ENCODE results near the gene CARM1. TPM values are rescaled to one million over a fixed set of nuclear protein-coding genes. Genes with fewer than 3 reads are reported as not detected.

CARM1 gene
- polyA plus RNA-seq, 1 experiment, result 23.5 TPM

- peaks cover 4% of the 10 kb centered on the region for H3K27me3 ChIP-seq (ENCODE audit: control insufficient read depth, insufficient read depth, low read length)
- CTCF ChIA-PET, result interaction anchor here (0.6 to 1.9 kb wide), 4 partner anchors 12 to 64 kb away, joined by 3 to 23 read pairs (median 10); partner anchors contain the start of gene CARM1
- no peak for DNase-seq (ENCODE audit: low read depth, low spot score)
- POLR2A ChIA-PET, result no interaction called here
- H3K9me3 ChIP-seq (ENCODE audit: control insufficient read depth, insufficient read depth, low read length), result peaks cover 5% of the 10 kb centered on the region; the same call in 1 of the 2 replicates
- H3K4me3 ChIP-seq (ENCODE audit: low read depth, low read length), result no peak overlapping the region
- no peak for TF ChIP-seq CTCF (IDR thresholded peaks at IDR 0.05; ENCODE audit: low read depth, low read length)
- no peak overlapping the region for H3K27ac ChIP-seq (ENCODE audit: low read depth, low read length)
Measured at GRCh38 chr19:10846500-10847202, 24.7 kb upstream of the CARM1 start.

GRCh38 chr19:10848230-10848856 lies 23.0 kb upstream of the CARM1 start, which contains the start of gene C19orf38:
TSS of gene C19orf38 (plus strand) at chr19:10848415. CDS start at chr19:10848509, 94 bp downstream.
- DNase-seq (ENCODE audit: low read depth, low spot score), result no peak
- TF ChIP-seq CTCF (IDR thresholded peaks at IDR 0.05; ENCODE audit: low read depth, low read length), result no peak
- Histone ChIP-seq H3K4me3 (ENCODE audit: low read depth, low read length) (peak within 1 kb of the TSS; percentile 29; the same call in 1 of the 2 replicates), H3K9me3 (ENCODE audit: control insufficient read depth, insufficient read depth, low read length) (peaks cover 5% of the 10 kb centered on the region; the same call in 1 of the 2 replicates), H3K27ac (ENCODE audit: low read depth, low read length) (no peak within 1 kb of the TSS), H3K27me3 (ENCODE audit: control insufficient read depth, insufficient read depth, low read length) (peaks cover 4% of the 10 kb centered on the region)
- ChIA-PET POLR2A (interaction anchor here (0.6 kb wide), 1 partner anchor 83 kb away, joined by 5 read pairs; no protein-coding TSS in a partner anchor), CTCF (interaction anchor here (1.2 to 10.5 kb wide), 2 partner anchors 10 to 16 kb away, joined by 9 to 116 read pairs; no protein-coding TSS in a partner anchor)

DNA sequence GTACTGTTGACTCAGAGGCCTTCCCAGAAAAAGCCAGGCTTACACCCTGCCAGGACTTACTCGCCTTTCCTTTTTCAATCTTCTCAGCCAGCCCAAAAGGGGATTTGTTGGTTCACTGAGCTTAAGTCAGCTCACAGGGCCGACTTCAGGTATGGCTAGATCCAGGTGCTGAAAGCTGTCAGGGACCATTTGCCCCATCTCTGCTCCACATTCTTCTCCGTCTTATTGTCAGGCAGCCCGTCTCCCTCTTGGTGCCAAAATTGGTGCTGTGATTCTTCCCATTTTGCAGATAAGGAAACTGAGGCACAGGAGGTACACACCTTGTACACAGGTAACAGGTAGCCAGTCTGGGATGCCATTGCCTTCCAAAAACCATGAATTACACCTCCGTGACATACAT lies 20.7 kb upstream of the CARM1 start:
- Histone ChIP-seq H3K9me3 (ENCODE audit: control insufficient read depth, insufficient read depth, low read length) (peaks cover 5% of the 10 kb centered on the region; the same call in 1 of the 2 replicates), H3K27me3 (ENCODE audit: control insufficient read depth, insufficient read depth, low read length) (peaks cover 4% of the 10 kb centered on the region), H3K27ac (ENCODE audit: low read depth, low read length) (no peak overlapping the region), H3K4me3 (ENCODE audit: low read depth, low read length) (no peak overlapping the region)
- ChIA-PET CTCF (interaction anchor here (1.0 to 10.5 kb wide), 4 partner anchors 8 to 21 kb away, joined by 3 to 116 read pairs (median 4); partner anchors contain the start of genes CARM1 and TMED1), POLR2A (no interaction called here)
- no peak for TF ChIP-seq CTCF (IDR thresholded peaks at IDR 0.05; ENCODE audit: low read depth, low read length)
- no peak for DNase-seq (ENCODE audit: low read depth, low spot score)

DNA sequence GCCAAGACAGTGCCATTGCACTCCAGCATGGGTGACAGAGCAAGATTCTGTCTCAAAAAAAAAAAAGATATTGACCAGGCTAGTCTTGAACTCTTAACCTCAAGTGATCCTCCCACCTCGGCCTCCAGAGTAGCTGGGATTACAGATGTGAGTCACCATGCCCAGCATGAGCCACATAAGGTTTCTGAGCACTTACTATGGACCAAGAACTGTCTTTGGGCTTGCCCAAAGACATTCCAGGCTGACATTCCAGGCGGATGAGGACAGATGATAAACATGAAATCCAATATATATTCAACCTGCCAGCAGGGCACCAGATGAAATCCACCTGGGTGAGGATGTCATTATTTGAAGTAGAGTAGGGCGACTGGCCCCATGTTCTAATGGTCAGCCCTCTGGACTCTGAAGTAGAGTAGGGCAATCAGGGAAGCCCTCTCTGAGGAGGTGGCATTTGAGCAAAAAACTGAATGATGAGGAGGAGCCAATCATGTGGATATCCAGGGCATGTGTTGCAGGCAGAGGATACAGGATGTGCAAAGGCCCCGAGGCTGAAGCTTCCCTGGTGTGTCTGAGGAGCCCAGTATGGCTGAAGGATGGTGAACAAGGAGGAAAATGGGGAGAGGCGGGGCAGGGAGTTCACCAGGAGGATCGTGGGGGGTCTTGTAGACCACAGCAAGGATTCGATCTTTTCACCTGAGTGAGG lies 19.1 kb upstream of the CARM1 start:
- POLR2A ChIA-PET, result interaction anchor here (2.1 kb wide), 1 partner anchor 16 kb away, joined by 10 read pairs; the partner anchor contains the start of gene TMED1
- DNase-seq (ENCODE audit: low read depth, low spot score), result peak; percentile 49

More for the DNA sequence above, 19.1 kb upstream of the CARM1 start:
- H3K27ac ChIP-seq (ENCODE audit: low read depth, low read length), result peak overlapping the region; percentile 1
- H3K27me3 ChIP-seq (ENCODE audit: control insufficient read depth, insufficient read depth, low read length), result peaks cover 2% of the 10 kb centered on the region
- TF ChIP-seq CTCF (IDR thresholded peaks at IDR 0.05; ENCODE audit: low read depth, low read length), result no peak
- no peak overlapping the region for H3K4me3 ChIP-seq (ENCODE audit: low read depth, low read length)
- H3K9me3 ChIP-seq (ENCODE audit: control insufficient read depth, insufficient read depth, low read length), result no peaks in the 10 kb centered on the region; the same call in 1 of the 2 replicates
- CTCF ChIA-PET, result interaction anchor here (10.5 kb wide), 1 partner anchor 13 kb away, joined by 116 read pairs; no protein-coding TSS in a partner anchor
